Measurements from ENCODE around the gene GARS1. TPM values are rescaled to one million over a fixed set of nuclear protein-coding genes. Genes with fewer than 3 reads are reported as not detected.

GARS1 gene
- total RNA-seq, 2 experiments from 2014 or later: 178 to 375 TPM

- POLR2A ChIA-PET: interaction anchor here (1.0 to 1.5 kb wide), 2 partner anchors 9 to 31 kb away, joined by 4 read pairs; no protein-coding TSS in a partner anchor
- no peak for TF ChIP-seq CTCF (conservative IDR thresholded peaks at IDR 0.05; ENCODE audit: low read length)
- TF ChIP-seq EZH2phosphoT487 (IDR thresholded peaks at IDR 0.05; ENCODE audit: borderline replicate concordance, low read depth, low read length): no peak
Measured at GRCh38 chr7:30598121-30598876, 3.6 kb downstream of the GARS1 start.

GRCh38 chr7:30604901-30605300 lies 10.2 kb downstream of the GARS1 start:
- CTCF ChIA-PET (ENCODE audit: unreplicated experiment): no interaction called here
- no peaks in the 10 kb centered on the region for H3K9me2 ChIP-seq (ENCODE audit: insufficient read depth, low read length)

More at GRCh38 chr7:30598121-30598876, 3.6 kb downstream of the GARS1 start:
- peak overlapping the region; percentile 13 for H3K4me3 ChIP-seq (ENCODE audit: low read depth, low read length, poor library complexity, severe bottlenecking)
- no peak overlapping the region for H2AFZ ChIP-seq (ENCODE audit: low read length)
- peaks cover 35% of the 10 kb centered on the region for H4K20me1 ChIP-seq (ENCODE audit: insufficient read depth, low read length)
- H3K36me3 ChIP-seq (ENCODE audit: insufficient read depth, low read length): peaks cover 79% of the 10 kb centered on the region
- no peak overlapping the region for H3K27ac ChIP-seq (ENCODE audit: low read depth, low read length, poor library complexity, severe bottlenecking)
- peaks cover 14% of the 10 kb centered on the region for H3K4me1 ChIP-seq (ENCODE audit: insufficient read depth, low read length, poor library complexity, severe bottlenecking)
- DNase-seq (ENCODE audit: low spot score): no peak
- no TSS peak for BruUV-seq (replicated peaks)
- intact Hi-C loops (cut with micrococcal nuclease; ENCODE audit: unreplicated experiment): loop anchor here (2.0 kb wide), 1 partner anchor 19 kb away; no protein-coding TSS in a partner anchor
- CTCF ChIA-PET (ENCODE audit: unreplicated experiment): no interaction called here
- peak overlapping the region; percentile 20; the same call in 1 of the 2 replicates for H3K4me2 ChIP-seq (ENCODE audit: low read length)
- H3K9me2 ChIP-seq (ENCODE audit: insufficient read depth, low read length): no peaks in the 10 kb centered on the region
- H3K9me3 ChIP-seq (ENCODE audit: low read length): no peaks in the 10 kb centered on the region
- peaks cover 74% of the 10 kb centered on the region for H3K79me2 ChIP-seq (ENCODE audit: insufficient read depth, low read depth, low read length)

More at GRCh38 chr7:30604901-30605300, 10.2 kb downstream of the GARS1 start:
- BruUV-seq (replicated peaks): no TSS peak
- Histone ChIP-seq H3K36me3 (ENCODE audit: insufficient read depth, low read length) (peaks cover 95% of the 10 kb centered on the region), H3K27ac (ENCODE audit: low read depth, low read length, poor library complexity, severe bottlenecking) (no peak overlapping the region), H3K4me1 (ENCODE audit: insufficient read depth, low read length, poor library complexity, severe bottlenecking) (no peaks in the 10 kb centered on the region), H4K20me1 (ENCODE audit: insufficient read depth, low read length) (peaks cover 11% of the 10 kb centered on the region; the same call in 1 of the 2 replicates), H3K79me2 (ENCODE audit: insufficient read depth, low read depth, low read length) (peaks cover 63% of the 10 kb centered on the region), H3K4me2 (ENCODE audit: low read length) (no peak overlapping the region), H3K4me3 (ENCODE audit: low read depth, low read length, poor library complexity, severe bottlenecking) (no peak overlapping the region), H3K9me3 (ENCODE audit: low read length) (no peaks in the 10 kb centered on the region), H2AFZ (ENCODE audit: low read length) (no peak overlapping the region)
- POLR2A ChIA-PET: interaction anchor here (0.6 to 1.4 kb wide), 6 partner anchors 8 to 35 kb away, joined by 3 to 6 read pairs (median 3); no protein-coding TSS in a partner anchor
- no peak for DNase-seq (ENCODE audit: low spot score)
- TF ChIP-seq CTCF (conservative IDR thresholded peaks at IDR 0.05; ENCODE audit: low read length) (no peak), EZH2phosphoT487 (IDR thresholded peaks at IDR 0.05; ENCODE audit: borderline replicate concordance, low read depth, low read length) (no peak)
- intact Hi-C loops (cut with micrococcal nuclease; ENCODE audit: unreplicated experiment): no loop called here
